ENCODE measurements around the gene NUAK2.
A peak's percentile ranks its signal among the peaks of the same experiment; 100 is the strongest.

NUAK2 gene

DNA sequence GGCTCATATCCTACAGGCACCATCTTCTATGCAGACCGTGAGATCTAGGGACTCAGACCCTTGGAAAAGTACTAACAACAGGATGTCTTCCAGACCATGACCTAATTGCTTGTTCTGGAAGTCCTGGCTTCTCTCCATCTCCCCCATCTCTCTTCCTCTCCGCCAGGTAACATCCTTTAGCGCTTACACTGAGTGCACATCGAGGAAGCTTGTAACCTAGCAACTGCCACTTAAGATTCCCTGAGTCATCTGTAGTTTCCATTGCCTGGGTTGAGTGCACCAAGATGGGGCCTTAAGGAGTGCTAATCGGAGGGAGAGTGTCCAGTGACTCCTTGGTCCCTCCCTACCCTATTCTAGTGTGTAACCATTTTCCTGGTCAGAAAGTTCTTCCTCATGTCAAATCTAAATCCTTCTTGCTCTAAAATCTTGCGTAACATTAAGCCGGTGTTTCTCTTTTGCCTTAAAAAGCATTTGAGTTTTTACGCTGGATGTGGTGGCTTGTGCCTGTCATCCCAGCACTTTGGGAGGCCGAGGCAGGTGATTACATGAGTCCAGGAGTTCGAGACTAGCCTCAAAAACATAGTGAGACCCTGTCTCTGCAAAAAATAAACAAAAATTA lies 25.5 kb upstream of the NUAK2 start:
- no peak for DNase-seq (ENCODE audit: low read depth in 2 of 2)

DNA sequence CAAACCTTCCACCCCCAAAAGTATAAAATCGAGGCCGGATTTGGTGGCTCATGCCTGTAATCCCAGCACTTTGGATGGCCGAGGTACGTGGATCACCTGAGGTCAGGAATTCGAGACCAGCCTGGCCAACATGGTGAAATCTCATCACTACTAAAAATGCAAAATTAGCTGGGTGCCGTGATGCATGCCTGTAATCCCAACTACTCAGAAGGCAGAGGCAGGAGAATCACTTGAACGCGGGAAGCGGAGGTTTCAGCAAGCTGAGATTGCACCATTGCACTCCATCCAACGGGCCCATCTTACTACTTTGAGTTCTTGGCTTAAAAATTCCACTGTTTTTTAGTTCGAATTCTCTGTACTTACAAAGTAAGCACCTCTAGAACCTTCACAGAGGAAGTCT lies 24.2 kb upstream of the NUAK2 start:
- DNase-seq (ENCODE audit: low read depth in 2 of 2), result no peak

DNA sequence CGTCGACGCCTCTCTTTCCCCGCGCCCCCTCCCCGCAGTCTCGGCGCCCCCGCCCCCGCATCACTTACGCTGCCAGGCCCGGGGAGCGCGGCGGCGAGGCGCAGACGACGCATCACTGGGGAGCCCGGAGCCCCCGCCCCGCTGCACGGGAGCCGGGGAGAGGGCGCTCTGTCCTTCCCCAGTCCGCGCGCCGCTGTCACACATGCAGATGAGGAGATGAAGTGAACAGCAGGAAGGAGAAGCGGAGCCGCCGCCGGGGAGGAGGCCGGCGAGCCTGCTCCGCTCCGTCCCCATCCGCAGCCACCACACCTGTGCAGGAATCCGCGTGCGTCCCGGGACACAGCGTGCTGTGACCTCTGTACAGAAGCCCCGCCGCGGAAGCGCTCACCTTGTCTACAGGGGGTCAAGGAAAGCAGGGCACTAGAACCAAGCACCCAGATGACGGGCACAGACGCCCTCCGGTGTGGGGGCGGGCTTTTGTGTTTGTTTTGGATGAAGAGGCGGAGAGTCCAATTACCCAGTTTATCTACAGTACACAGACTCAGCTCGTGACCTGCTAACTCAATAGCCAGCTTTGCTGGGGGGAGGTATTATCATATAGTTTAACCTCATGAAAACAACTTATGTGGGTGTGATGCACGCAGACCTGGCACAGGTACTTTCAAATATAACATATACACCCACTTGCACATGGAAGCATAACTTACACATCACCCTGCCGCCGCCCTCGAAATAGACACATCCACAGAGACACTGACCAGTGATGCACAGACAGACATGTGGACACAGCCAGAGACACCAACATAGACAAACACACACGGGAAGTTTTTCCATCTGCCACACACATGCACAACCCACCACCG lies 22.8 kb upstream of the NUAK2 start:
- DNase-seq (ENCODE audit: low read depth in 2 of 2), result no peak

DNA sequence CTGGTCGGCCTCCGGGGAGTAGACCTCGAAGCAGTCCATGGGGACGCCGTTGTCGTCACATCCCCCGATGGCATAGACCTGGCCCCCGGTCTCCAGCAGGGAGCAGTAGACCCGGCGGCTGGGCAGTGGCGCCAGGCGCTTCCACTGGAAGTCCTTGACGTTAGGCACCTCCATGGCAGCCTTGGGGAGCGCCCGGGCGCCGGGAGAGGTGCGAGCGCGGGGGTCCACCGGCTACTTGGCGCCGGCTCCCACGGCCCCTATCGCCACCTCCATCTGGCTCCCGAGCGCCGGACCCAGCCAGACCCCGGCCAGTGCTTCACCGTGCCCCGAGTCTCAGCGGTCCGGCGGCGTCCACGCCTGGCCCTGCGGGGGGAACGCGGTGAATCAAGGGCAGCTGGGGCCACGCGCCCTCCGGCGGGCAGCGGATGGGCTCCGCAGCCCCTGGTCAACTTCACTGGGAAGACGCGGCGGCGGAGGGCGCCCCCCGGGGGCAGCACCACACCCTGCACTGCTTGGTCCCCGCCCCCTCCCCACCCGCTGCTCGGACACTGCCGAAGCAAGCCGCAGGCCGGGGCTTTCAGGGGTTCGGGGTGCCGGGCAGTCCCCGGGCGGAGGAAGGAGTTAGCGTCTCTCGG lies 22.0 kb upstream of the NUAK2 start:
- DNase-seq (ENCODE audit: low read depth in 2 of 2), result no peak

DNA sequence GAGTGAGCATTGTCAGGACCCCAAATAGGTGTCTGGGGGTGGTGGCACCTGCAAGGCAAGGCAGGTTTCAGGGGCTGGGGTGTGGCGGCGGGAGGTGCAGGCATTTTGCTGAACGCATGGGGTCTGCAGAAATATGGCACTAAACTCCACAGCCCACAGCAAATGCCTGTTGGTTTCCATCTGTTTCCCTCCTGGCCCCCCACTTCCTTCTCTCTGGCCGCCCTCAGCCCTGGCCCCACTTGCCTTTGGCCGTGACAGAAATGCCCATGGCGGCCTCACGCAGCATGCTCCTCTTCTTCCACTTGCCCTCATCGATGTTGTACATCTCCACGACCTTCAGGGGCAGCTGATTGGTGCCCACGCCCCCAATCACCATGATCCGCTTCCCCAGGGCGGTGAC lies 21.4 kb upstream of the NUAK2 start:
- no peak for DNase-seq (ENCODE audit: low read depth in 2 of 2)

DNA sequence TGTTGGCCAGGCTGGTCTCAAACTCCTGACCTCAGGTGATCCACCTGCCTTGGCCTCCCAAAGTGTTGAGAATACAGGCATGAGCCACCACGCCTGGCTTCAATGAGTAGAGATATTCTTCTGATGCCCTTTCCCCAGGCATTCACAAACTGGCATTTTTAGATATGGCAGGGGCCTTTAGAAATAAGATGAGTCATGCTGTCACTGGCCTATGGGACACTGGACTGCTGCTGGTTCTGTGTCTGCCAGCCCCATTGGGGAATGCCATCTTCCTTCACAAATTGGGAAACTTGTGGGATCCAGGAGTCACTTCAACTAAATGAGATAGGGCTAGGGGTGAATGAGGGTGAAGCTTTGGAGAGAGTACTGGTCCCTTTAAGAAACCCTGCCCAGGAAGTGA lies 19.1 kb upstream of the NUAK2 start:
- DNase-seq (ENCODE audit: low read depth in 2 of 2), result no peak

DNA sequence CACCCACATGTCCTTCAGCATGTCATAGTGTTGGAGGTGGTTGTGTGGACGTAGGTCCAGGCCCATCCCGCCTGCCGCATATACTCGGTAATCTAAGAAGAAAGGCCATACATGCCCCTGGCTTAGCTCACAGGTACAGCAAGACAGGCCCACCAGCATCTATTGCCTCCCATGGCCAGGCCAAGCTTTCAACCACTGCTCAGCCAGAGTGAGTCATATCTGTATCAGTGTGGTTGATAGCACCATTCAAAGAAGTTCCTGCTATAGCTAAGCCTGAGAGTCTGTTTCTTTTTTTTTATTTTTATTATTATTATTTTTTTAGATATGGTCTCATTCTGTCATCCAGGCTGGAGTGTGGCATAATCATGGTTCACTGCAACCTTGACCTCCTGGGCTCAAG lies 18.2 kb upstream of the NUAK2 start:
- DNase-seq (ENCODE audit: low read depth in 2 of 2), result no peak

DNA sequence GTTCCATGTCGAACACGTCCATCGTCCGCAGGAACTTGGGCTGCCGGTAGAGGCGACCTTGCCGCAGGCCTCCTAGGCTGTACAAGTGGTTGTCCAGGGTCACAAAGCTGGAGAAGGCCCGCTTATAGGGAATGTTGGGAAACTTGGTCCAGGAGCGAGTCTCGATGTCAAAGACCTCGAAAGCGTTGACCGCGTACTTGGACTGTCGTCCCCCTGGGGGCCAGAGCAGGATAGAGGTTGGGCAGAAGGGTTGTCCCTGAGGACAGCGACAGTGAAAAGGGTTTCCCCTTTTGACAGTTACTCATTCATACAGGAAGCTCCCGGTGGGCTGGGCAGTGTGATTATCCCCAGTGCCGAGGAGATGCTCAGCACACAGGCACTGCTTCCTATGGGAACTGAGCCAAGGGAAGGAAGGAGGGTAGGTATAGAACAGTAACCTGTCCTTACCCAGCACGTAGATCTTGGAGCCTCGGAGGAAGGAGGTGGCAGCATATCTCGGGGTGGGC lies 17.7 kb upstream of the NUAK2 start:
- no peak for DNase-seq (ENCODE audit: low read depth in 2 of 2)

DNA sequence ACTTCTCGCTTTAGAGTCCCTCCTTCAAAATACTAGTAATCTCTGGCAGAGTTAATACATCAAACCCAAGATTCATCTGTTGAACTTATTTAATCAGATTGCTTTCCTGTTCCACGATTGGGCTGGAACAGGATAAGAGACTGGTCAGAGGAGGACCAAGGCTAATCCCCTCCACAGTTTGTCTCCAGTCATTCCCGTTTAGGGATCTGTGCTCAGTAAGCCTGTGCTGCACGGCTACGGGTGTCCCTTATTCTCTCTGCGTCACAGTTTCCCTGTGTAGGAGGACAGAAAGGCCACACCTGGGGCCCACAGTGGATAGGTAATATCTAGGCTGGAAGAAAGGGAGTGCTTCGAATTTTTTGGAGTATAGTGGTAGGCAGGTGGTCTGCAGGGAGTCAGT lies 16.5 kb upstream of the NUAK2 start:
- no peak for DNase-seq (ENCODE audit: low read depth in 2 of 2)

DNA sequence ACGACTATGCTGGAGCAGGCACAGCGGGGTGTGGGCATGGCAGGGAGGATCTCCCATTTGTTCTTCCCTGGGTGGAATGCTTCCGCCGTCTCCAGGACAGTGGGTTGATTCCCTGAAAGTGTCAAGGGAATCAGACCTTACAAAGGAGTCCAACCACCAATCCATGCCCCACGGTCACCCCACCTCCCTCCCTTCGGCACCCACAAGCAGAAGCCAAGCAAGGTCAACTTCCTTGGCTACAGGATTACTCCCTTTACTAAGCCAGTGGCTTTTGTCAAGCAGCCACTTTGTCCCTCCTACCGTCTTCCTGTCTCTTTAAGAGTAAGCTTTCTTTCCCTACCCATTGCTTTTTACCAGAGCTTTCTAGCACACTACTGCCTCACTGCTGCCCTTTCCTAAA lies 15.9 kb upstream of the NUAK2 start:
- no peak for DNase-seq (ENCODE audit: low read depth in 2 of 2)

DNA sequence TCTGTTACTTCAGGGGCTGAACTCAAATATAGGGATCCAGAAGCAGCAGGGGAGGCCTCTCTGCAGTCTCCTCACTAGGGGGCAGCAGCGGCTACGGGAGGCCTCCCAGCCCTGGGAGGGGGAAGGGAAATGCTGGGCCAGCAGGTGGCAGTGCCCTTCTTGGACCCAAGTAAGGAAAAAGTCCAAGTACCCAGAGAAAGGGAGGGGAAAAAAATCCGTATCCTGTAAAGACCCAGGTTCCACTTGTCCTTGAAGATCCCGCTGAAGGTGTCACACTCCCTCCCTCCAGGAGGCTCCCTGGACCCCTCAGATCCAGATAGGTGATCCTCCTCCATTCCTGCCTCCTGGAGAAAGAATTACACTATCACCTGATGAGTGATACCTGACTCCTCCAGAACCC lies 14.1 kb upstream of the NUAK2 start:
- peak; percentile 63 to 65 for DNase-seq (ENCODE audit: low read depth in 2 of 2)

DNA sequence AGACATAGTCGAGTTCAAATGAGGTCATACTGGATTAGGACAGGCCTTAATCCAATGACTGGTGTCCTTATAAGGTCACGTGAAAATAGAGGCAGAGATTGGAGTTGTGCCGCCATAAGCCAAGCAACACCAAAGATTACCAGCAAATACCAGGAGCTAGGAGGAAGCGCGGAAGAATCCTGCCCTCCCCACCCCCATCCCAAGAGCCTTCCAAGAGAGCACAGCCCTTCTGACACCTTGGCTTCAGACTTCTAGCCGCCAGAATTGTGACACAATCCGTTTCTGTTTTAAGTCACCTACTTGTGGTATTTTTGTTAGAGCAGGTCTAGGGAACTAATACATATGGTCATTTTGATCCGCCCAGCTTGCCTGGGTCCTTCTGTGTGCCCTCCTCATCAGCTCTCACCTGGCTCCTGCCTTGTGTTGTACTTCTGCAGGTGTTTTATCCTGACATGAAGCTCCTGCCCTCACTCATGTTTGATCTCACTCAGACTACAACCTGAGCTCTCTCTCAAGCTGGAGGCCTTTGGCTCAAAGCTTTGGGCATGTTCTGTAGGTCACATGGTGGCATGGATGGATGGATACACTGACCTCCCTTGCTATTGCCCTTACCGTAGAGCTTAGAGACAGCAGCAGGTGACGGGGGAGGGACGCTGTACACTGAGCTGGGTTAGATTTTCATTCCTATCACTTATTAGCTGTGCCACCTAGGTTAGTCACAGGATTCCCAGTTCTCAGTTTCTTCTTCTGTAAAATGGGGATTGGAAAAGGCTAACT lies 10.7 kb upstream of the NUAK2 start:
- DNase-seq (ENCODE audit: low read depth in 2 of 2), result no peak

DNA sequence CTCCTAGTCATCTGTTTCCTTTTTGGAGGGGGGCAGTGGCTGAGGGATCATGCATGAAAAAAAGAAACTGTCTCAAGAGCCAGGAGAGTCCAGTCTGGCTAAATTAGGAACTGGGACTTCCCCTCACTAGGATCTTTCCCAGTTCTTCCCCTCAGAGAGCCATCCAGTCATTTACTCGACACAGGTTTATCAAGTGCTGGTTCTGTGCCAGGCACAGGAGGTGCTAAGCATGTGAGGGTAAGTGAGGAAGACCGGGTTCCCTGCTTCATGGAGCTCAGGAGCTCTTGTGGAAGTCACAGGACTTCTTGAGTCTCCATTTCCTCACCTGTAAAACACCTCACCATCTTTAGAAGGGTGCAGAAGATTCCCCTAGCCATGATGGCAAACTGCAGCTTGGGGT lies 8.6 kb upstream of the NUAK2 start:
- DNase-seq (ENCODE audit: low read depth in 2 of 2), result no peak

DNA sequence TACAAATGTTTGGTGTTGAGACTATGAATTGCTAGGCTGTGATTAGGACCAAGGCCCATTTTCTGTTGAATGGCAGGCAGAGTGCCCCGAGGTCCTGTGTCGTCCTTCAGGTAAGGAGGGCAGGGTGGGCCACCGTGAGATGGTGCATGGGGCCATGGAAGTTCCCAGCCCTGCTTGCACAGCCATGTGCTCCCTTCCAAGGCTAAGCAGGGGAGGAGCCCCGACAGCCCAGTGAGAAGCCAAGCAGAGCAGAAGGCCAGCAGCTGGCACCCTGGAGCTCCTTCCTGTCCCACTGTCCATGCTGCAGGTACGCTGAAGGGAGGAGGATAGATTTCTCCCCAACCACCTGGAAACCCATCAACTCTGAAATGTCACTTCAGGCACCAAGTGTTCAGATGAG lies 8.2 kb upstream of the NUAK2 start:
- no peak for DNase-seq (ENCODE audit: low read depth in 2 of 2)

DNA sequence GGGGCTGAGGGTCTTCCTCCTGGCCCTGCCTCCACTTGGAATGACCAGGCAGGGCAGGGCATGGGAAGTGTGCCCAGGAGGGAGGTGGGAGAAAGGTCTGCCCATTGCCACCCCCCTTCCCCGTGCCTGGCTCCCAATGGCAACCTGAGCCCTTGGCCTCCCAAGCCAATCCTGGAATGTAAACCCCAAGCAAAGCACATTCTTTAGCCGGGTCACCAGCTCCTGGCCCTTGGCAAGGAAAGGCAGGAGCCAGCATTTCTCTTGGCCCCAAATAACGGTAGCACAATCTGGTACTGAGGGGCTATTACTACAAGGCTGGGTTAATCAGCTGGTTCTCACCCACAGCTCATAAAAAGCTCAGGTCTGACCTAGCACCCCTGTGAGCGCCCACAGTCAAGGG lies 6.9 kb upstream of the NUAK2 start:
- DNase-seq (ENCODE audit: low read depth in 2 of 2), result no peak

DNA sequence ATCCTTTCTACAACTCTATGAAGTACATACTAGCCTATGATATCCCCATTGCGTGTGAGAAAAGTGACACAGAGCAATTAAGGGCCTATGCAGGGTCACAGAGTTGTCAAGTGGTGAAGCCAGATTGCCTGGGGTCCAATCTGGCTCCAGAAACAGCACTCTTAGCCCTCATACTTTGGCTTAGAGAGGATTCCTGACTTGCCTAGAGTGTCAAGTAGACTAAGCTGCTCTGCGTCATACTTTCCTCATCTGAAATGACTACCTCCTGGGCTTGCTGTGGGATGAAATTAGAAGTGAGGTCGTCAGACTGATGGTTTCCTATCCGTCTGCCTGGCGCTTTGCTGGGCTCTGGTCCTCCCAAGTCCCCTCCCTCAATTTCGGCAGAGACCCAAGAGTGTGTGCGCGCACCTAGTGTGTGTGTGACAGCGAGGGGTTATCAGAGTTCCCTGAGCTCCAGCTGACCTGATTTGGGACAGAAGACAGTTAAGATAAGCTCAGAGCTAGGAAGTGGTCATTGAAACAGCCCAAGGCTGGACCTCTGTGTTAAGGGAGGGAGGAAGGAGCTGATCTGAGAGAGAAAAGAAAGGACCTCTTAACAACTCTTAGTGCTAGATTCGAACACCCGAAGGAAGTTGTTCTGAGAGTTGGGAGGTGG lies 5.4 kb upstream of the NUAK2 start:
- DNase-seq (ENCODE audit: low read depth in 2 of 2), result no peak

DNA sequence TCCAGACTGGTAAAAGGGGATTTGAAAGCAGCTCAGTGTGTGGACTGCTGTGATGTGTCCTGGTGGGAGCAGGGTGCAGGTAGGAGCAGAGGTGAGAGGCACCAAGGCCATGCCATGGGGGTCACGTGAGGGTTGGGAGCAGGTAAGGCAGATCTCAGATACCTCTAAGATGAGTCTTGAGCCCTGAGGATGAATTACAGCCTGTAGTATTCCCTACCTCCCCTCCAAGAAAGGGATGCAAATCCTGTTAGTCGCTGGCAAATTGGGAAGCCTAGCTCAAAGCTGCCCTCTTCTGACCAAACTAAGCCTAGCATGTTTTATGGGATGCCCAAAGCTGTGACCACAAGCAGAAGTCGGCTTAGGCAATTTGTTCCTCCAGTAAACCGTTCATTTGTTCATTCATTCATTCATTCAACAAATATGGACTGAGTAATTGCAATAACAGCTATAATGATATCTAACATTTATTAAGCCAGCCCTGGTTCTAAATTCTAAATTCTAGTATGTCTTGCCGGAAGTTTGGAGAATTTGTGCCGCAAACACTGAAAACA lies 3.9 kb upstream of the NUAK2 start:
- DNase-seq (ENCODE audit: low read depth in 2 of 2), result no peak

DNA sequence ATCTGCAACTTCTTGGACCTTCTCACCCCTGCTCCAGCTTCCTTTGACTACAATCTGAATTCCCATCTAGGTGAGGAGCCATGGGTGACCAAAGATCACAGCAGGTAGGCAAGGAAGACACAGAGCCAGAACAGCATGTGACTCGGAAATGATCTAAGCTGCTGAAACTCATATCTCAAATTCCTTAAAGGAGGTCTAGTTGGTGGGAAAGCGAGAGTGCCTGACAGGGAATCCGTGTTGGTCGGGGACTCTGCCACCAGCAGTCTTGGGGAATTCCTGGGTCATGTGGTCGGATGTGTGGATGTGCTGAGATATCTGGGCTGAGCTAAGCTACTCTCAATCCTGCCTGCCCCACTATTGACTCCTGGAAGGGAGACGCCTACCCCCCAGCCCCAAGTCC lies 3.2 kb upstream of the NUAK2 start:
- DNase-seq (ENCODE audit: low read depth in 2 of 2), result no peak

DNA sequence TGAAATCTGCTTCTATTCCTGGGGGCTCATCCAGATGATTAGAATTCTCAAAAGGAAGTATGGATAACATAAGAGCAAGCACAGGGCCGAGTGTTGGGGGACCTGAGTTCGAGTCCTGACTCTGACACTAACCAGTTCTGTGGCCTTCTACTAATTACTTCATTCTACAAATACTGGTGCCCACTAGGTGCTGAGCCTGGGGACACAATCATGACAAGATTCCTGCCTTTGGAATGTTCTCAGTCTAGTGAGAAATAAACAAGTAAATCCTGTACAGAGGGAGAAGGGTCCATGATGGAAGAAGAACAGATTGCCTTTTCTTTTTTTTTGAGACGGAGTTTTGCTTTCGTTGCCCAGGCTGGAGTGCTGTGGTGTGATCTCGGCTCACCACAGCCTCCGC lies 2.2 kb upstream of the NUAK2 start:
- no peak for DNase-seq (ENCODE audit: low read depth in 2 of 2)

DNA sequence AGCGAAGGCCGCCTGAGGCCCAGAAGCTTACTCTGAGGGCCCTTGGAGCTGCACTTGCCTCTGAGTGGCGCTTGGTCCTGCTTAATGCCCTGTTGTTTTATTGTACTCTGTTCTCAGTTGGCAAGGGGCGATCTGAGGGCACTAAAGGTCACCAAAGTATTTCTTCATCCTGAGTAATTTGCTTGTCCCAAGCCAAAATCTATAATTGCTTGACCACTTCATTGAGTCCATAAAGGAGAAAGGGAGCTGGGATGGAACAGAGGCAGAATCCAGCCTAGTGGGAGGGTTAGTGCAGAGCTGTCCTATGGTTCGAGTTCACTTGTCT lies 376 bp upstream of the NUAK2 start:
- no peak for DNase-seq (ENCODE audit: low read depth in 2 of 2)

Data from stimulated activated CD8-positive, alpha-beta memory T cell treated with anti-CD3 and anti-CD28 coated beads, Interleukin-15, amount 100 ng/mL, for 48 hours (primary cell).